ENCODE results near the gene INPP5A. TPM values are rescaled to one million over a fixed set of nuclear protein-coding genes. Genes with fewer than 3 reads are reported as not detected.

The INPP5A gene
- total and polyA plus RNA-seq, 2 of the 13 experiments (the other 11 are each of a cell fraction or from before 2014, with no cell fraction given) = 17.5 to 37.9 TPM

- TF ChIP-seq ZNF407 (CRISPR knock-in tag; IDR thresholded peaks at IDR 0.05; ENCODE audit: not compliant biosample characterization) (no peak), MXD1 (CRISPR knock-in tag; IDR thresholded peaks at IDR 0.05) (no peak)
- TF ChIP-seq, protein P1, sequence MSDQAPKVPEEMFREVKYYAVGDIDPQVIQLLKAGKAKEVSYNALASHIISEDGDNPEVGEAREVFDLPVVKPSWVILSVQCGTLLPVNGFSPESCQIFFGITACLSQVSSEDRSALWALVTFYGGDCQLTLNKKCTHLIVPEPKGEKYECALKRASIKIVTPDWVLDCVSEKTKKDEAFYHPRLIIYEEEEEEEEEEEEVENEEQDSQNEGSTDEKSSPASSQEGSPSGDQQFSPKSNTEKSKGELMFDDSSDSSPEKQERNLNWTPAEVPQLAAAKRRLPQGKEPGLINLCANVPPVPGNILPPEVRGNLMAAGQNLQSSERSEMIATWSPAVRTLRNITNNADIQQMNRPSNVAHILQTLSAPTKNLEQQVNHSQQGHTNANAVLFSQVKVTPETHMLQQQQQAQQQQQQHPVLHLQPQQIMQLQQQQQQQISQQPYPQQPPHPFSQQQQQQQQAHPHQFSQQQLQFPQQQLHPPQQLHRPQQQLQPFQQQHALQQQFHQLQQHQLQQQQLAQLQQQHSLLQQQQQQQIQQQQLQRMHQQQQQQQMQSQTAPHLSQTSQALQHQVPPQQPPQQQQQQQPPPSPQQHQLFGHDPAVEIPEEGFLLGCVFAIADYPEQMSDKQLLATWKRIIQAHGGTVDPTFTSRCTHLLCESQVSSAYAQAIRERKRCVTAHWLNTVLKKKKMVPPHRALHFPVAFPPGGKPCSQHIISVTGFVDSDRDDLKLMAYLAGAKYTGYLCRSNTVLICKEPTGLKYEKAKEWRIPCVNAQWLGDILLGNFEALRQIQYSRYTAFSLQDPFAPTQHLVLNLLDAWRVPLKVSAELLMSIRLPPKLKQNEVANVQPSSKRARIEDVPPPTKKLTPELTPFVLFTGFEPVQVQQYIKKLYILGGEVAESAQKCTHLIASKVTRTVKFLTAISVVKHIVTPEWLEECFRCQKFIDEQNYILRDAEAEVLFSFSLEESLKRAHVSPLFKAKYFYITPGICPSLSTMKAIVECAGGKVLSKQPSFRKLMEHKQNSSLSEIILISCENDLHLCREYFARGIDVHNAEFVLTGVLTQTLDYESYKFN (CRISPR knock-in tag; conservative IDR thresholded peaks at IDR 0.05) = no peak
- TF ChIP-seq, protein P2, sequence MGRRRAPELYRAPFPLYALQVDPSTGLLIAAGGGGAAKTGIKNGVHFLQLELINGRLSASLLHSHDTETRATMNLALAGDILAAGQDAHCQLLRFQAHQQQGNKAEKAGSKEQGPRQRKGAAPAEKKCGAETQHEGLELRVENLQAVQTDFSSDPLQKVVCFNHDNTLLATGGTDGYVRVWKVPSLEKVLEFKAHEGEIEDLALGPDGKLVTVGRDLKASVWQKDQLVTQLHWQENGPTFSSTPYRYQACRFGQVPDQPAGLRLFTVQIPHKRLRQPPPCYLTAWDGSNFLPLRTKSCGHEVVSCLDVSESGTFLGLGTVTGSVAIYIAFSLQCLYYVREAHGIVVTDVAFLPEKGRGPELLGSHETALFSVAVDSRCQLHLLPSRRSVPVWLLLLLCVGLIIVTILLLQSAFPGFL (CRISPR knock-in tag; IDR thresholded peaks at IDR 0.05) = no peak
These were observed 208.4 kb downstream of the INPP5A start (continued) for GRCh38 chr10:132745971-132746370.

Measured in HepG2 (cell line).